IMR-90 (cell line): ENCODE data around the gene ARPC2.

Source experiments
- BHLHE40 ChIP-seq: fragments of 150-350 bp; IDR thresholded peaks from 2 replicates; pipeline ENCODE4 v1.6.1; 2016; ENCODE audit warnings: mild to moderate bottlenecking, low read depth, low read length
- CEBPB ChIP-seq: IDR thresholded peaks from 2 replicates; pipeline ENCODE4 v1.6.1; 2012; ENCODE audit warnings: low read depth, low read length, improper control_type of control experiment
- FOS ChIP-seq: fragments of 150-350 bp; IDR thresholded peaks from 2 replicates; pipeline ENCODE4 v1.6.1; 2016; ENCODE audit warnings: low read depth, low read length
- MXI1 ChIP-seq: IDR thresholded peaks from 2 replicates; pipeline ENCODE4 v1.6.1; 2012; ENCODE audit warnings: low read depth, mild to moderate bottlenecking, low read length, moderate library complexity, borderline replicate concordance
- POLR2A ChIP-seq: IDR thresholded peaks from 2 replicates; pipeline ENCODE4 v1.6.1; 2012; ENCODE audit warnings: mild to moderate bottlenecking, low read depth, low read length
- RAD21 ChIP-seq: IDR thresholded peaks from 2 replicates; pipeline ENCODE4 v1.6.1; 2012; ENCODE audit warnings: low read length, improper control_type of control experiment
- RCOR1 ChIP-seq: IDR thresholded peaks from 2 replicates; pipeline ENCODE4 v1.6.1; 2012; ENCODE audit warnings: mild to moderate bottlenecking, low read length, improper control_type of control experiment; ENCODE audit not compliant: insufficient replicate concordance
- RFX5 ChIP-seq: IDR thresholded peaks from 2 replicates; pipeline ENCODE4 v1.8.0; 2012; ENCODE audit warnings: low read depth, mild to moderate bottlenecking, low read length, moderate library complexity
- TF ChIP-seq, protein P1 (sequence below): conservative IDR thresholded peaks from 2 replicates; pipeline ENCODE4 v1.5.1; 2012; ENCODE audit warnings: mild to moderate bottlenecking, low read depth, low read length, improper control_type of control experiment
- TF ChIP-seq, protein P2 (sequence below): fragments of 150-350 bp; IDR thresholded peaks from 2 replicates; pipeline ENCODE4 v1.6.1; 2016; ENCODE audit warnings: low read depth, mild to moderate bottlenecking, low read length, moderate library complexity, borderline replicate concordance

DNA sequence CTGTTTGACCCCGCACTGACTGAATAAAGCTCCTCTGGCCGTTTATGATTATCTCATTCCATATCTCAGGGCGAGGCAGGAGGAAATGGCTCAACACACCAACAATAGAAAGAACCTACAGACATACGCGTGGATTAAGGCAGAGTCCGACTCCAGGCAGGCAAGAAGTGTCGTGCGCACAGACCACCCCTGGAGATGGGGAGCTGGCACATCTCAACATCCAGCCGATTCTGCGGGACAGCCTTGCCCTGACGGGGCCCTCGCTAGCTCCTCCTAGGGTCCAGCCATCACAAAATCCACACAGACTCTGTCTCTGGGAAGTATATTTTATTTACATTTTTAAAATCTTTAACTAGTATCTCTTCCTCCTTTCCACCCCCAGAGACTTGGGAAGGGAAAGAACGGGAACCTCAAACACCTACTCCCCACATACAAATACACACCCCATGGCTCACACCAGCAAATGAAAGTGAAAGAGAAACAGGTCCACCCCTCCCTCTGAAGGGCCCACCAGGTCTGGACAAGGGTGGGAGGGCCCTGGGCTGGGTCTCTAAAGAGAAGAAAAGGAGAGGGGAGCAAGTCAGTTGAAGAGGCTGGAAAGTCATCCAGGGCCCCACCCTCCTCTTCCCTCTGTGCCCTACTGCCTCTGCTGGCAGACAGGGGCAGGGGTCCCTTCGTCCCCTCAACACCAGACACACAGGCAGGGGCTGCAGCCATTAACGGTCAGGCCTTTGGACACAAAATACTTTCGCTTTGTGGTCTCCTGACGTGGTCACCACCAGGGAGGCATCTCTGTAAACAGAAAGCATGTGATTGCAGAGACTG, 47.0 kb downstream of the ARPC2 start:
- TF ChIP-seq, protein P1, sequence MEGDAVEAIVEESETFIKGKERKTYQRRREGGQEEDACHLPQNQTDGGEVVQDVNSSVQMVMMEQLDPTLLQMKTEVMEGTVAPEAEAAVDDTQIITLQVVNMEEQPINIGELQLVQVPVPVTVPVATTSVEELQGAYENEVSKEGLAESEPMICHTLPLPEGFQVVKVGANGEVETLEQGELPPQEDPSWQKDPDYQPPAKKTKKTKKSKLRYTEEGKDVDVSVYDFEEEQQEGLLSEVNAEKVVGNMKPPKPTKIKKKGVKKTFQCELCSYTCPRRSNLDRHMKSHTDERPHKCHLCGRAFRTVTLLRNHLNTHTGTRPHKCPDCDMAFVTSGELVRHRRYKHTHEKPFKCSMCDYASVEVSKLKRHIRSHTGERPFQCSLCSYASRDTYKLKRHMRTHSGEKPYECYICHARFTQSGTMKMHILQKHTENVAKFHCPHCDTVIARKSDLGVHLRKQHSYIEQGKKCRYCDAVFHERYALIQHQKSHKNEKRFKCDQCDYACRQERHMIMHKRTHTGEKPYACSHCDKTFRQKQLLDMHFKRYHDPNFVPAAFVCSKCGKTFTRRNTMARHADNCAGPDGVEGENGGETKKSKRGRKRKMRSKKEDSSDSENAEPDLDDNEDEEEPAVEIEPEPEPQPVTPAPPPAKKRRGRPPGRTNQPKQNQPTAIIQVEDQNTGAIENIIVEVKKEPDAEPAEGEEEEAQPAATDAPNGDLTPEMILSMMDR = peak; percentile 12; the same call in 1 of the 2 replicates
- no peak for TF ChIP-seq FOS
- TF ChIP-seq, protein P2, sequence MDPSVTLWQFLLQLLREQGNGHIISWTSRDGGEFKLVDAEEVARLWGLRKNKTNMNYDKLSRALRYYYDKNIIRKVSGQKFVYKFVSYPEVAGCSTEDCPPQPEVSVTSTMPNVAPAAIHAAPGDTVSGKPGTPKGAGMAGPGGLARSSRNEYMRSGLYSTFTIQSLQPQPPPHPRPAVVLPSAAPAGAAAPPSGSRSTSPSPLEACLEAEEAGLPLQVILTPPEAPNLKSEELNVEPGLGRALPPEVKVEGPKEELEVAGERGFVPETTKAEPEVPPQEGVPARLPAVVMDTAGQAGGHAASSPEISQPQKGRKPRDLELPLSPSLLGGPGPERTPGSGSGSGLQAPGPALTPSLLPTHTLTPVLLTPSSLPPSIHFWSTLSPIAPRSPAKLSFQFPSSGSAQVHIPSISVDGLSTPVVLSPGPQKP = no peak
- no peak for TF ChIP-seq MXI1
- TF ChIP-seq POLR2A = no peak
- no peak for TF ChIP-seq BHLHE40
- TF ChIP-seq RAD21 = no peak
- TF ChIP-seq CEBPB = no peak
- no peak for TF ChIP-seq RFX5
- no peak for TF ChIP-seq RCOR1
